ENCODE data around the gene TIMM44.

DNA sequence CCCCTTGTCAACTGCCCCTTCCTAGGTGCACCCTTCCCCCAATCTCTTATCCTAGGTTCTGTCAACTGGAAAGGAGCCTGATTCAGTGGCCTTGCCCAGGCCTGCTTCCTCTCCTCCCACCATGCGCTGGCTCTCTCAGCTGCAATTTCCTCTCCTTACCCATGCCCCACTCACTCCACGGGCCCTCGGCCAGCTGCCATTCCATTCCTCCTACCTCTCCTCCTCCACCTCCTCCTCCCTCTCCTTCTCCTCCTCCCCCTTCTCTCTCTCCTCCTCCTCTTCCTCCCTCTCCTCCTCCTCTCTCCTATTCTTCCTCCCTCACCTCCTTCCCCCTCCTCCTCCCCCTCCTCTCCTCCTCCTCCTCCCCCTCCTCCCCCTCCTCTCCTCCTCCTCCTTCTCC lies 9.6 kb upstream of the TIMM44 start:
- TF ChIP-seq, protein P1, sequence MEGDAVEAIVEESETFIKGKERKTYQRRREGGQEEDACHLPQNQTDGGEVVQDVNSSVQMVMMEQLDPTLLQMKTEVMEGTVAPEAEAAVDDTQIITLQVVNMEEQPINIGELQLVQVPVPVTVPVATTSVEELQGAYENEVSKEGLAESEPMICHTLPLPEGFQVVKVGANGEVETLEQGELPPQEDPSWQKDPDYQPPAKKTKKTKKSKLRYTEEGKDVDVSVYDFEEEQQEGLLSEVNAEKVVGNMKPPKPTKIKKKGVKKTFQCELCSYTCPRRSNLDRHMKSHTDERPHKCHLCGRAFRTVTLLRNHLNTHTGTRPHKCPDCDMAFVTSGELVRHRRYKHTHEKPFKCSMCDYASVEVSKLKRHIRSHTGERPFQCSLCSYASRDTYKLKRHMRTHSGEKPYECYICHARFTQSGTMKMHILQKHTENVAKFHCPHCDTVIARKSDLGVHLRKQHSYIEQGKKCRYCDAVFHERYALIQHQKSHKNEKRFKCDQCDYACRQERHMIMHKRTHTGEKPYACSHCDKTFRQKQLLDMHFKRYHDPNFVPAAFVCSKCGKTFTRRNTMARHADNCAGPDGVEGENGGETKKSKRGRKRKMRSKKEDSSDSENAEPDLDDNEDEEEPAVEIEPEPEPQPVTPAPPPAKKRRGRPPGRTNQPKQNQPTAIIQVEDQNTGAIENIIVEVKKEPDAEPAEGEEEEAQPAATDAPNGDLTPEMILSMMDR (IDR thresholded peaks at IDR 0.05; ENCODE audit: low read depth, low read length, missing input control), result no peak
- TF ChIP-seq, protein P2, sequence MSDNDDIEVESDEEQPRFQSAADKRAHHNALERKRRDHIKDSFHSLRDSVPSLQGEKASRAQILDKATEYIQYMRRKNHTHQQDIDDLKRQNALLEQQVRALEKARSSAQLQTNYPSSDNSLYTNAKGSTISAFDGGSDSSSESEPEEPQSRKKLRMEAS (IDR thresholded peaks at IDR 0.05), result no peak
- TF ChIP-seq, protein P3, sequence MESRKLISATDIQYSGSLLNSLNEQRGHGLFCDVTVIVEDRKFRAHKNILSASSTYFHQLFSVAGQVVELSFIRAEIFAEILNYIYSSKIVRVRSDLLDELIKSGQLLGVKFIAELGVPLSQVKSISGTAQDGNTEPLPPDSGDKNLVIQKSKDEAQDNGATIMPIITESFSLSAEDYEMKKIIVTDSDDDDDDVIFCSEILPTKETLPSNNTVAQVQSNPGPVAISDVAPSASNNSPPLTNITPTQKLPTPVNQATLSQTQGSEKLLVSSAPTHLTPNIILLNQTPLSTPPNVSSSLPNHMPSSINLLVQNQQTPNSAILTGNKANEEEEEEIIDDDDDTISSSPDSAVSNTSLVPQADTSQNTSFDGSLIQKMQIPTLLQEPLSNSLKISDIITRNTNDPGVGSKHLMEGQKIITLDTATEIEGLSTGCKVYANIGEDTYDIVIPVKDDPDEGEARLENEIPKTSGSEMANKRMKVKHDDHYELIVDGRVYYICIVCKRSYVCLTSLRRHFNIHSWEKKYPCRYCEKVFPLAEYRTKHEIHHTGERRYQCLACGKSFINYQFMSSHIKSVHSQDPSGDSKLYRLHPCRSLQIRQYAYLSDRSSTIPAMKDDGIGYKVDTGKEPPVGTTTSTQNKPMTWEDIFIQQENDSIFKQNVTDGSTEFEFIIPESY (IDR thresholded peaks at IDR 0.05), result no peak
- TF ChIP-seq GABPA (IDR thresholded peaks at IDR 0.05 in 1 of 2, conservative IDR thresholded peaks at IDR 0.05 in 1 of 2), result no peak
- no peak for TF ChIP-seq TAF1 (conservative IDR thresholded peaks at IDR 0.05)
- no peak for TF ChIP-seq RAD21 (IDR thresholded peaks at IDR 0.05)
- TF ChIP-seq JUND (IDR thresholded peaks at IDR 0.05), result no peak
- TF ChIP-seq, protein P4, sequence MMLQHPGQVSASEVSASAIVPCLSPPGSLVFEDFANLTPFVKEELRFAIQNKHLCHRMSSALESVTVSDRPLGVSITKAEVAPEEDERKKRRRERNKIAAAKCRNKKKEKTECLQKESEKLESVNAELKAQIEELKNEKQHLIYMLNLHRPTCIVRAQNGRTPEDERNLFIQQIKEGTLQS (IDR thresholded peaks at IDR 0.05), result no peak
- no peak for TF ChIP-seq NR2F2 (IDR thresholded peaks at IDR 0.05)
- TF ChIP-seq YY1 (IDR thresholded peaks at IDR 0.05), result no peak
- TF ChIP-seq, protein P5, sequence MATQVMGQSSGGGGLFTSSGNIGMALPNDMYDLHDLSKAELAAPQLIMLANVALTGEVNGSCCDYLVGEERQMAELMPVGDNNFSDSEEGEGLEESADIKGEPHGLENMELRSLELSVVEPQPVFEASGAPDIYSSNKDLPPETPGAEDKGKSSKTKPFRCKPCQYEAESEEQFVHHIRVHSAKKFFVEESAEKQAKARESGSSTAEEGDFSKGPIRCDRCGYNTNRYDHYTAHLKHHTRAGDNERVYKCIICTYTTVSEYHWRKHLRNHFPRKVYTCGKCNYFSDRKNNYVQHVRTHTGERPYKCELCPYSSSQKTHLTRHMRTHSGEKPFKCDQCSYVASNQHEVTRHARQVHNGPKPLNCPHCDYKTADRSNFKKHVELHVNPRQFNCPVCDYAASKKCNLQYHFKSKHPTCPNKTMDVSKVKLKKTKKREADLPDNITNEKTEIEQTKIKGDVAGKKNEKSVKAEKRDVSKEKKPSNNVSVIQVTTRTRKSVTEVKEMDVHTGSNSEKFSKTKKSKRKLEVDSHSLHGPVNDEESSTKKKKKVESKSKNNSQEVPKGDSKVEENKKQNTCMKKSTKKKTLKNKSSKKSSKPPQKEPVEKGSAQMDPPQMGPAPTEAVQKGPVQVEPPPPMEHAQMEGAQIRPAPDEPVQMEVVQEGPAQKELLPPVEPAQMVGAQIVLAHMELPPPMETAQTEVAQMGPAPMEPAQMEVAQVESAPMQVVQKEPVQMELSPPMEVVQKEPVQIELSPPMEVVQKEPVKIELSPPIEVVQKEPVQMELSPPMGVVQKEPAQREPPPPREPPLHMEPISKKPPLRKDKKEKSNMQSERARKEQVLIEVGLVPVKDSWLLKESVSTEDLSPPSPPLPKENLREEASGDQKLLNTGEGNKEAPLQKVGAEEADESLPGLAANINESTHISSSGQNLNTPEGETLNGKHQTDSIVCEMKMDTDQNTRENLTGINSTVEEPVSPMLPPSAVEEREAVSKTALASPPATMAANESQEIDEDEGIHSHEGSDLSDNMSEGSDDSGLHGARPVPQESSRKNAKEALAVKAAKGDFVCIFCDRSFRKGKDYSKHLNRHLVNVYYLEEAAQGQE (IDR thresholded peaks at IDR 0.05), result no peak
